ENCODE data around the gene FRMD4A. TPM values are rescaled to one million over a fixed set of nuclear protein-coding genes. Genes with fewer than 3 reads are reported as not detected.

Gene FRMD4A
- total and polyA plus RNA-seq, 2 experiments from 2014 or later, result 5.4 to 10.3 TPM

DNA sequence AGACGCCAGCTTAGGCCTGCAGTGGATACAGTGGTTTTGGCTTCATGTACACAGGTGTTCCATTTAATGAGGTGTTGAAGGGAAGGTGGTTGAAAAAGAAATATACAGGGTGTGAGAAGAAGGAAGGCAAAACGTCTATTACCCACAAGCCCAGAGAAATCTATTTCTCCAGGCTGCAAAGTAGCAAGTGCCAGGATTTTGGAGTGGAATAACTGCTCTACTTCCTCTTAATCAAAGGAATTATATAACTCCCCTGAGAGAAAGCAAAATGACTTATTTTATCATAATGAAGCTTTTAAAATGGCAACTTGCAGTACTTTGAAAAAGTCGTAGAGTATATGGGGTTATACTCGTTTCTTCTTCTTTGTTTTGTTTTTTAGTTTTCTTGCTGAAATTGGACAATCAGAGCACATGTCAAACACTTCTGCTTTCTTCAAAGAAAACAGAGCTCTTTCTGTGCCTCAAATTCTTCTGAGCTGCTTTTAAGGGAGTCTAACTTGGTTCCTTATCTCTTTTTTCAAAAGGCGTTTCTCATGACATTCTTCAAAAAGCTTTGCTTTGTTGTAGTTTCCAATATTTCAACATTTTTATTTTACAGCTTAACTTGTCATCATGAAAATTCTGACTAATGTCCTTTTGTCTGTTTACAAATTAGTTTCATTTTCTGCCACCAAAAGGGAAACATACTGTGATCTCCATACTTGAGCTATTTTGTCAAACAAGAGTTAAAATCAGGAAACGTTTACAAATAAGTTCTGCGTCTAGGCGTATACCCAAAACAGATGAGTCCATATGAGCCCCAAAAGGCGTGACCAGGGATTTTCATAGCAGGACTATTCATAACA, 289.7 kb downstream of the FRMD4A start:
- Histone ChIP-seq H3K4me1 (ENCODE audit: insufficient read depth) (peaks cover 22% of the 10 kb centered on the region), H4K20me1 (ENCODE audit: insufficient read depth, poor library complexity, severe bottlenecking) (no peaks in the 10 kb centered on the region), H3K79me2 (no peaks in the 10 kb centered on the region), H3K4me2 (peak overlapping the region; percentile 17), H3K4me3 (no peak overlapping the region), H3K27ac (peak overlapping the region; percentile 47), H3K27me3 (no peaks in the 10 kb centered on the region), H3K9me3 (ENCODE audit: low read depth) (no peaks in the 10 kb centered on the region), H2AFZ (peak overlapping the region; percentile 15), H3K9me2 (replicated peaks; ENCODE audit: insufficient read depth) (no peaks in the 10 kb centered on the region), H3K36me3 (replicated peaks; ENCODE audit: insufficient read depth, low read depth) (no peaks in the 10 kb centered on the region)
- TF ChIP-seq CTCF (IDR thresholded peaks at IDR 0.05; ENCODE audit: poor library complexity), result no peak
- no peak for TF ChIP-seq EZH2phosphoT487 (IDR thresholded peaks at IDR 0.05; ENCODE audit: low read depth, severe bottlenecking, unreplicated experiment)
- TF ChIP-seq EZH2 (IDR thresholded peaks at IDR 0.05; ENCODE audit: borderline replicate concordance), result no peak
- WGBS (ENCODE audit: low lambda C conversion rate, missing lambda C conversion rate), result 52% methylated on average over 9 of the region's 9 CpGs
- DNase-seq (ENCODE audit: low spot score), result no peak

DNA sequence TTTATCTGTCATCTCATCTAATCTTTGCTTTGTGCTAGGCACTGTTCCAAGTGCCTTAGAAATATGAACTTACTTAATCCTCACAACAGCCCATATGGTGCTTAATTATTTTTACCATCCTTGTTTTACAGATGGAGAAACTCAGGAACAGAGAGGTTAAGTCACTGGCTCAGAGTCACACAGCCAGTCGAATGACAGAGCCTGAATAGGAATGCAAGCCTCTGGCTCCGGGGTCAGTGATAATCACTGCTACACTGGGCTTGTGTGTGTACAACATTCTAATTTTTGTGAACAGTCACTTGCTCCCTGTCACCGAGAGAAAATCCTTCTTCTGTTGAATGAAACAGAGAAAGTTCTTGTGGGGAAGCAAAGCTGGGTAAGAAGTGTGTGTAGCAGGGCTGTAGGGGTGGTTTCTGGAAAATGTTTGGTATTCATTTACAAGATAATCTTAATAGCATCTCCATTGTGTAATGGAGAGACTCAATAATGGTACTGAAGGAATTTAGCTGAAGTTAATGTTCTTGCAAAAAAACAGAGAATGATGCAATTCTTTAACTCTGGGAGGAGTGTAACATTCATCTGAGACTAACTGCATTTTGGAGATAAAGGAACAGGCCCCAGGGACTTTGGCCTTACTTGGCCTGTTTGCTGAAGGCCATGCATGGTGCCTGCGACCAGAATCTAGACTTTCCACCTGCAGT, 290.6 kb downstream of the FRMD4A start:
- Histone ChIP-seq H4K20me1 (ENCODE audit: insufficient read depth, poor library complexity, severe bottlenecking) (no peaks in the 10 kb centered on the region), H2AFZ (no peak overlapping the region), H3K27ac (peak overlapping the region; percentile 58), H3K36me3 (replicated peaks; ENCODE audit: insufficient read depth, low read depth) (no peaks in the 10 kb centered on the region), H3K79me2 (no peaks in the 10 kb centered on the region), H3K9me3 (ENCODE audit: low read depth) (no peaks in the 10 kb centered on the region), H3K4me3 (no peak overlapping the region), H3K9me2 (replicated peaks; ENCODE audit: insufficient read depth) (no peaks in the 10 kb centered on the region), H3K27me3 (no peaks in the 10 kb centered on the region), H3K4me1 (ENCODE audit: insufficient read depth) (peaks cover 22% of the 10 kb centered on the region), H3K4me2 (no peak overlapping the region)
- WGBS (ENCODE audit: low lambda C conversion rate, missing lambda C conversion rate), result 43% methylated on average over 4 of the region's 4 CpGs
- TF ChIP-seq EZH2phosphoT487 (IDR thresholded peaks at IDR 0.05; ENCODE audit: low read depth, severe bottlenecking, unreplicated experiment) (no peak), EZH2 (IDR thresholded peaks at IDR 0.05; ENCODE audit: borderline replicate concordance) (no peak), CTCF (IDR thresholded peaks at IDR 0.05; ENCODE audit: poor library complexity) (no peak)
- no peak for DNase-seq (ENCODE audit: low spot score)

GRCh38 chr10:14036233-14036632, 294.5 kb downstream of the FRMD4A start:
- H3K27me3 ChIP-seq, result no peaks in the 10 kb centered on the region
- DNase-seq (ENCODE audit: low spot score), result no peak
- WGBS (ENCODE audit: low lambda C conversion rate, missing lambda C conversion rate), result 83% methylated on average over 7 of the region's 7 CpGs
- H3K36me3 ChIP-seq (replicated peaks; ENCODE audit: insufficient read depth, low read depth), result no peaks in the 10 kb centered on the region
- H3K9me3 ChIP-seq (ENCODE audit: low read depth), result no peaks in the 10 kb centered on the region
- no peaks in the 10 kb centered on the region for H4K20me1 ChIP-seq (ENCODE audit: insufficient read depth, poor library complexity, severe bottlenecking)
- H3K4me3 ChIP-seq, result no peak overlapping the region
- H3K4me2 ChIP-seq, result no peak overlapping the region
- no peaks in the 10 kb centered on the region for H3K9me2 ChIP-seq (replicated peaks; ENCODE audit: insufficient read depth)
- no peaks in the 10 kb centered on the region for H3K79me2 ChIP-seq
- no peak overlapping the region for H3K27ac ChIP-seq
- H3K4me1 ChIP-seq (ENCODE audit: insufficient read depth), result peaks cover 16% of the 10 kb centered on the region
- no peak overlapping the region for H2AFZ ChIP-seq
- TF ChIP-seq CTCF (IDR thresholded peaks at IDR 0.05; ENCODE audit: poor library complexity) (no peak), EZH2phosphoT487 (IDR thresholded peaks at IDR 0.05; ENCODE audit: low read depth, severe bottlenecking, unreplicated experiment) (no peak), EZH2 (IDR thresholded peaks at IDR 0.05; ENCODE audit: borderline replicate concordance) (no peak)

All from hepatocyte (in vitro differentiated cells).